ENCODE data around the gene AFMID.
A peak's percentile ranks its signal among the peaks of the same experiment; 100 is the strongest.
"Not testable (repeated sequence)": the region's sequence is repeated elsewhere in the genome, so short reads cannot be mapped to it uniquely, and the experiment has no call there.

The AFMID gene

DNA sequence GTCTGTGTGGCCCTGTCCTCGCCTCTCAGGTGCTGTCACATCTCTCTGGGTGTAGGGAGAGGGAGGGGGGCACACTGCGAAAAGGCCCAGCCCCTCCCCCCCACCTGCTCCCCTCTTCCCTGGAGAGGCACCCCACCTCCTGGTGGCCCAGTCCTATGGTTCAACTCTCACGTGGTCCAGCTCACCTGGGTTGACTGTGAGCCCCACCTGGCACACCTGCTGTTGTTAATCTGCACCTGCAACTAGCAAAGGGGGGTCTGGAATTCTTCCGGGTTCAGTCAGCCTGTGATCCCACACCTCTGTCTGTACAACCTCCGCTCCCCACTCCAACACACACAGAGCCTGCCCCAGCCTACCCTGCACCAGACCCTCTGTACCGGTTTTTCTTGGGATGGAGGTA is 20.7 kb upstream of the AFMID start:
- peaks cover 9% of the 10 kb centered on the region for H3K36me3 ChIP-seq (ENCODE audit: control insufficient read depth, insufficient read depth, low read length)
- no peaks in the 10 kb centered on the region for H3K27me3 ChIP-seq (ENCODE audit: control insufficient read depth, insufficient read depth, low read length)
- no peaks in the 10 kb centered on the region for H3K9me3 ChIP-seq (ENCODE audit: control insufficient read depth, low read length)
- no peak overlapping the region for H3K9ac ChIP-seq (ENCODE audit: low read length)
- H3K4me1 ChIP-seq (ENCODE audit: control insufficient read depth, insufficient read depth, low read length): peaks cover 32% of the 10 kb centered on the region
- H3K4me3 ChIP-seq (ENCODE audit: low read length): no peak overlapping the region

DNA sequence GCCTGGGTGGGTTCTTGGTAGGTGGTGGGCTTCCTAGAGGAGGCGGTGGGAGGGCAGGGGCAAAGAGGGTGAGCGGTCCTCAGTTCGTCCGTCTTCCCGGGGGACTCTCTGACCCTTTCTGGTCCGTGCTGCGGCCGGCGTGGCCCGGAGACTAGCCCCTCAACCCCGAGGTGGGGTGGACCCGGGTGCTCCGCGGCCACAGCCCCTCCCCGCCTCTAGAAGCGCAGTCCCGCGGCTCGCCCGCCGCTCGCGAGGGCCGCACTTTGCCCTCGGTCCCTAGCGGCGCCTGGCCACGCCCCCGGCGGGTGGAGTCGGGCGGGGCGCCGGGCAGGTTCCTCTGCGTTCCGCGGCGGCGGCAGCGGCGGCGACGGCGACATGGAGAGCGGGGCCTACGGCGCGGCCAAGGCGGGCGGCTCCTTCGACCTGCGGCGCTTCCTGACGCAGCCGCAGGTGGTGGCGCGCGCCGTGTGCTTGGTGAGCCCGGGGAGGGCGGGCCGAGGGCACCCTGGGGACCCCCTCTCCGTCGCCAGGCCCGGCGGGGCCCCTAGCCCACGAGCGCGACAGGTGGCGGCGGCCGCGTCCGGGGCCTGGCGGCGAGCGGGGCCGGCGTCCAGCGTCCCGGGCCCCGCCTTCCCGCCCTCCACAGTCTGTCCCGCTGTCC is 18.8 kb upstream of the AFMID start, which contains the start of gene SYNGR2:
TSS of gene SYNGR2 (plus strand) at position 340 of the 661 bp plus-strand sequence. CDS start at position 376, 36 bp downstream.
- peaks cover 51% of the 10 kb centered on the region for H3K4me1 ChIP-seq (ENCODE audit: control insufficient read depth, insufficient read depth, low read length)
- H3K36me3 ChIP-seq (ENCODE audit: control insufficient read depth, insufficient read depth, low read length): peaks cover 9% of the 10 kb centered on the region
- H3K9ac ChIP-seq (ENCODE audit: low read length): peak within 1 kb of the TSS; percentile 83
- no peaks in the 10 kb centered on the region for H3K9me3 ChIP-seq (ENCODE audit: control insufficient read depth, low read length)
- H3K27me3 ChIP-seq (ENCODE audit: control insufficient read depth, insufficient read depth, low read length): no peaks in the 10 kb centered on the region
- H3K4me3 ChIP-seq (ENCODE audit: low read length): peak within 1 kb of the TSS; percentile 69

DNA sequence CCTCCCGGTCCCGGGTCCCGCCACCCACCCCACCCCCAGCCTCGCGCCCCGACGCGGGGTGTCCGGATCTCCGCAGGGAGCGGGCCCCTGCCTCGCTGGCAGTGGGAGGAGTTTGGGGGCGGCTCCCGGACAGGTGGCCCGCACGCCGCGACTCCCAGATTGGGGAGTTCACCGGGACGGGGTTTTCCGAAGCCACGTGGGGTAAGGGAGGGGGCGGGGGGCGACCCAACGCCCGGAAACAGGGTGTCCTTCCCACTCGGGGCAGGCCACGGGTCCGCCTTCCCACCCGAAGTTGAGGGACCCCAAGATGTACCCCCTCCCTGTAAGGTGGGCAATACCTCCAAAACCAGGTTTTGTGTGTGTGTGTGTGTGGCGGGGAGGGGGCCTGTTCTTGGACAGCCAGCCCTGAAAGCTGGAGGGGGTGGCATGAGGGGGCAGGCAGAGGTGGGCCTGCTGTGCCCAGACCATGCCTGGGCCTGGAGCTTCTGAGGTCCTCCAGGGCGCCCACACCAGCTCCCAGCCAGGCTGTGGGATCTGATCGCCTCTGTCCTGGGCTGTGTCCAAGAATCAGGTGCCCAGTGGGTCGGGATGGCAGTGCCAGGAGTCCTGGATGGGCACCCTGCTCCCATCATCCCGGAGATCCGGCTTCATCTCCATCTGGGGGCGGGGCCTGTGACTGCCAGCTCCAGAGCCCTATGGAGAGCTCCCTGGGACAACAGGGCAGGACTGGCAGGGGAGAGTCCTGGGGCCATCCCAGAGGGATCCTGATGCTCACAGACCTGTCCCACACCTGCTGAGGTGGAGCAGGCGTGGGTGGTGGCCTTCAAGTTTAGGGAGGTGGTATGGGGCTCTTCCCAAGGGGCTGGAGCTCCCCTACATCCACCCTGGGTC is 18.0 kb upstream of the AFMID start:
- Histone ChIP-seq H3K27me3 (ENCODE audit: control insufficient read depth, insufficient read depth, low read length) (no peaks in the 10 kb centered on the region), H3K9ac (ENCODE audit: low read length) (peak overlapping the region; percentile 83)

DNA sequence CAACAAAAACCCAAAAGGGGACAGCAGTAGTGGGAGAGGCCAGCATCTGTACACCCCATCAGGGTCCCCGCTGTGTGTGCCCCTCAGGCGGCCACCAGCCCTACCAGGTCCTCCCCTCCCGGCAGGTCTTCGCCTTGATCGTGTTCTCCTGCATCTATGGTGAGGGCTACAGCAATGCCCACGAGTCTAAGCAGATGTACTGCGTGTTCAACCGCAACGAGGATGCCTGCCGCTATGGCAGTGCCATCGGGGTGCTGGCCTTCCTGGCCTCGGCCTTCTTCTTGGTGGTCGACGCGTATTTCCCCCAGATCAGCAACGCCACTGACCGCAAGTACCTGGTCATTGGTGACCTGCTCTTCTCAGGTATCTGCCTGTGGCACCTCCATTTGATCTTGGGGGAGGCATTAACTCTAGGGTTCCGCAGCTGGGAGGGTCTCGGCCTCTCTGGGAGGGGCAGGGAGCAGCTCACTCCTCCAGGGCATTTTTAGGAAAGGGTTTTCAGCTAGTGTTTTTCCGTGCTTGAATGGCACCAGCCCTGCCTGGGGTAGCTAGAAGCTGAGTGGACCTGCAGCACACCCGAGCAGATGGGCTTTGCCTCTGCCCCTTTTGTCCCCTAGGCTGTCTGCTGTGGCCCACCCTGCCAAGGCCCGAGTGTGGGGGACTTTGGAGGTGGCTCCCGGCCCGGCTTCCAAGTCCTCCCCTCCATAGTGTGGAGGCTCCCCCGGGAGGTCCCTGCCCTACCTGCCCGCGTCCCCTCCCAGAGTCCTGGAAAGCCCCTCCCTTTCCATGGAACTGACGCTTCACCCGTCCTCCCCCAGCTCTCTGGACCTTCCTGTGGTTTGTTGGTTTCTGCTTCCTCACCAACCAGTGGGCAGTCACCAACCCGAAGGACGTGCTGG is 16.2 kb upstream of the AFMID start:
- H3K4me1 ChIP-seq (ENCODE audit: control insufficient read depth, insufficient read depth, low read length): peaks cover 68% of the 10 kb centered on the region
- H3K4me3 ChIP-seq (ENCODE audit: low read length): no peak overlapping the region
- H3K9ac ChIP-seq (ENCODE audit: low read length): peak overlapping the region; percentile 55
- H3K27me3 ChIP-seq (ENCODE audit: control insufficient read depth, insufficient read depth, low read length): no peaks in the 10 kb centered on the region
- H3K9me3 ChIP-seq (ENCODE audit: control insufficient read depth, low read length): no peaks in the 10 kb centered on the region
- H3K36me3 ChIP-seq (ENCODE audit: control insufficient read depth, insufficient read depth, low read length): peaks cover 9% of the 10 kb centered on the region

More for the DNA sequence above, 18.0 kb upstream of the AFMID start:
- Histone ChIP-seq H3K9me3 (ENCODE audit: control insufficient read depth, low read length) (no peaks in the 10 kb centered on the region), H3K4me1 (ENCODE audit: control insufficient read depth, insufficient read depth, low read length) (peaks cover 57% of the 10 kb centered on the region), H3K4me3 (ENCODE audit: low read length) (peak overlapping the region; percentile 69), H3K36me3 (ENCODE audit: control insufficient read depth, insufficient read depth, low read length) (peaks cover 9% of the 10 kb centered on the region)

DNA sequence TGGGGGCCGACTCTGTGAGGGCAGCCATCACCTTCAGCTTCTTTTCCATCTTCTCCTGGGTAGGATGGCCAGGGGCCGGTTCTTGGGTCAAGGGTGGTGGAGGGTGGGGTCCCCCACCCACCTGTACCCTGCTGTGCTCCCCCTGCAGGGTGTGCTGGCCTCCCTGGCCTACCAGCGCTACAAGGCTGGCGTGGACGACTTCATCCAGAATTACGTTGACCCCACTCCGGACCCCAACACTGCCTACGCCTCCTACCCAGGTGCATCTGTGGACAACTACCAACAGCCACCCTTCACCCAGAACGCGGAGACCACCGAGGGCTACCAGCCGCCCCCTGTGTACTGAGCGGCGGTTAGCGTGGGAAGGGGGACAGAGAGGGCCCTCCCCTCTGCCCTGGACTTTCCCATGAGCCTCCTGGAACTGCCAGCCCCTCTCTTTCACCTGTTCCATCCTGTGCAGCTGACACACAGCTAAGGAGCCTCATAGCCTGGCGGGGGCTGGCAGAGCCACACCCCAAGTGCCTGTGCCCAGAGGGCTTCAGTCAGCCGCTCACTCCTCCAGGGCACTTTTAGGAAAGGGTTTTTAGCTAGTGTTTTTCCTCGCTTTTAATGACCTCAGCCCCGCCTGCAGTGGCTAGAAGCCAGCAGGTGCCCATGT is 15.4 kb upstream of the AFMID start:
- not testable (repeated sequence) for H3K9me3 ChIP-seq (ENCODE audit: control insufficient read depth, low read length); H3K27me3 ChIP-seq (ENCODE audit: control insufficient read depth, insufficient read depth, low read length); H3K36me3 ChIP-seq (ENCODE audit: control insufficient read depth, insufficient read depth, low read length); H3K4me3 ChIP-seq (ENCODE audit: low read length)
- Histone ChIP-seq H3K4me1 (ENCODE audit: control insufficient read depth, insufficient read depth, low read length) (peaks cover 76% of the 10 kb centered on the region), H3K9ac (ENCODE audit: low read length) (peak overlapping the region; percentile 55)

DNA sequence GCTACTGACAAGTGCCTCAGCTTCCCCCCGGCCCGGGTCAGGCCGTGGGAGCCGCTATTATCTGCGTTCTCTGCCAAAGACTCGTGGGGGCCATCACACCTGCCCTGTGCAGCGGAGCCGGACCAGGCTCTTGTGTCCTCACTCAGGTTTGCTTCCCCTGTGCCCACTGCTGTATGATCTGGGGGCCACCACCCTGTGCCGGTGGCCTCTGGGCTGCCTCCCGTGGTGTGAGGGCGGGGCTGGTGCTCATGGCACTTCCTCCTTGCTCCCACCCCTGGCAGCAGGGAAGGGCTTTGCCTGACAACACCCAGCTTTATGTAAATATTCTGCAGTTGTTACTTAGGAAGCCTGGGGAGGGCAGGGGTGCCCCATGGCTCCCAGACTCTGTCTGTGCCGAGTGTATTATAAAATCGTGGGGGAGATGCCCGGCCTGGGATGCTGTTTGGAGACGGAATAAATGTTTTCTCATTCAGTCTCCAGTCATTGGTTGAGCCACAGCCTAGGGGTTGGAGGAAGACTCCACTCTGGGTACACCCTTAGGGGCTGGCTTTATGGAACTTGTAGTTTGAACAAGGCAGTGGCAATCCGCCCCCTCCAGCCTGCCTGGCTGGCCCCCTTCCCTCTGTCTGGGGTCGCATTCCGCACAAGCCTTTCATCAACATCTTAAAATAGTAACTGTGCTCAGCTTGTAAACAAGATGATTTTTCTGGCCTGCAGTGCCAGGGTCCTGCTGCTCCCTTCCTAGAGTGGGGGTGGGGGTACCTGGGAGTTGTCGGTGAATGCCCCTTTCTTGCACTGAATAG is 14.7 kb upstream of the AFMID start:
- H3K36me3 ChIP-seq (ENCODE audit: control insufficient read depth, insufficient read depth, low read length): peaks cover 9% of the 10 kb centered on the region
- H3K9ac ChIP-seq (ENCODE audit: low read length): peak overlapping the region; percentile 52
- H3K4me1 ChIP-seq (ENCODE audit: control insufficient read depth, insufficient read depth, low read length): peaks cover 80% of the 10 kb centered on the region
- H3K4me3 ChIP-seq (ENCODE audit: low read length): peak overlapping the region; percentile 58
- no peaks in the 10 kb centered on the region for H3K27me3 ChIP-seq (ENCODE audit: control insufficient read depth, insufficient read depth, low read length)
- H3K9me3 ChIP-seq (ENCODE audit: control insufficient read depth, low read length): no peaks in the 10 kb centered on the region

DNA sequence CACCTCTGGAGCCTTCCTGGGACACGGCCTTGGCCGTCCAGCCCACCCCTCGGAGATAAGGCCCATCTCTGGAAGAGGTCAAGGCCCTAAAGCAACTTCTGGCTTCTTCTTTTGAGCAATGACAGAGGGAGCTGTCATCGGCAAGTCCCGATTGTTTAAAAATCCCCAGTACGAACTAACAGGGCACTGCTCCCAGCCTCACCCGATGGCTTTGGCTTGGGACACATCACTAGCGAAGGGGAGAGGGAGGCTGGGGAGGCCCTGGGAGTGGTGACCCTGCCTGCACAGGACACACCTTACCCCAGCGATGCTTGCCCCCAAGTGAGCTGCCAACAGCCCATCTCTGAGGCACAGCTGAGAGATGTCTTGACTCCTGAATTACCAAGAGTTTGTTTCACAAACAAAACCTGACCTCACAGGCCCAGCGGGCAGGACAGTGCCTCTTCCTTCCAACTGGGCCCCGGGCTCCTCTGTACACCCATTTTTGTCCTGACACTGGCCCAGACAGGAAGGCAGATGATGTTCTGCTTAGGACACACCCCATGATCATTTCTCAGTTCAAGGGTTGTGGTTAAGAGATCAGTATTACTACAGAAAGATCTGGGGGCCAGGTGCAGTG is 14.0 kb upstream of the AFMID start:
- Histone ChIP-seq H3K9ac (ENCODE audit: low read length) (peak overlapping the region; percentile 52), H3K4me1 (ENCODE audit: control insufficient read depth, insufficient read depth, low read length) (peaks cover 76% of the 10 kb centered on the region), H3K9me3 (ENCODE audit: control insufficient read depth, low read length) (no peaks in the 10 kb centered on the region), H3K36me3 (ENCODE audit: control insufficient read depth, insufficient read depth, low read length) (peaks cover 9% of the 10 kb centered on the region), H3K27me3 (ENCODE audit: control insufficient read depth, insufficient read depth, low read length) (no peaks in the 10 kb centered on the region), H3K4me3 (ENCODE audit: low read length) (peak overlapping the region; percentile 58)

DNA sequence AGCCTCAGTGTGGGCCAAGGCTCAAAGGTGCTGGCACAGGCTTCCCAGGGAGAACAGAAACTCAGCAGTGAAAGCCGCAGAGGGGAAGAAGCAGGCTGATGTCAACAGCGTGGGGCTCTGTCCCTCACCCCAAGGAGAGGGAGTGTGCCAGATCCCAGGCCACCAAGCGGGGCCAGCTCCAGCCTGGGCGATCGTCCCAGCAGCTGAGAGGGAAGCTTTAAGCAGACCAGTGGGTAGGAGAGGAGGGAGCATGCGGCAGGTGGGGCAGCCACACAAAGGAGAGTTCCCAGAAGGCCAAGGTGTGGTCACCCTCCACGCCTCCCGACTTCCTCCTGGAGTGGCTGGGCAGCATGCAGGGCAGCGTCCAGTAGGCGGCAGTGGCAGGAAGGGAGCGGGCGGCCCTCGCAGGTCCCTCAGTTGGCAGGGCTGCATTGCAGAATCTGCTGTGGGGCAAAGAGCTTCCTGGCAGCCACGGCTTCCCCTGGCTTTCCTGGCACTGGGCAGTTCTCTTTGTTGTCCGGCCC is 12.8 kb upstream of the AFMID start:
- peak overlapping the region; percentile 33 for H3K4me3 ChIP-seq (ENCODE audit: low read length)
- H3K4me1 ChIP-seq (ENCODE audit: control insufficient read depth, insufficient read depth, low read length): peaks cover 81% of the 10 kb centered on the region
- no peaks in the 10 kb centered on the region for H3K27me3 ChIP-seq (ENCODE audit: control insufficient read depth, insufficient read depth, low read length)
- peak overlapping the region; percentile 60 for H3K9ac ChIP-seq (ENCODE audit: low read length)
- no peaks in the 10 kb centered on the region for H3K9me3 ChIP-seq (ENCODE audit: control insufficient read depth, low read length)
- H3K36me3 ChIP-seq (ENCODE audit: control insufficient read depth, insufficient read depth, low read length): peaks cover 9% of the 10 kb centered on the region

DNA sequence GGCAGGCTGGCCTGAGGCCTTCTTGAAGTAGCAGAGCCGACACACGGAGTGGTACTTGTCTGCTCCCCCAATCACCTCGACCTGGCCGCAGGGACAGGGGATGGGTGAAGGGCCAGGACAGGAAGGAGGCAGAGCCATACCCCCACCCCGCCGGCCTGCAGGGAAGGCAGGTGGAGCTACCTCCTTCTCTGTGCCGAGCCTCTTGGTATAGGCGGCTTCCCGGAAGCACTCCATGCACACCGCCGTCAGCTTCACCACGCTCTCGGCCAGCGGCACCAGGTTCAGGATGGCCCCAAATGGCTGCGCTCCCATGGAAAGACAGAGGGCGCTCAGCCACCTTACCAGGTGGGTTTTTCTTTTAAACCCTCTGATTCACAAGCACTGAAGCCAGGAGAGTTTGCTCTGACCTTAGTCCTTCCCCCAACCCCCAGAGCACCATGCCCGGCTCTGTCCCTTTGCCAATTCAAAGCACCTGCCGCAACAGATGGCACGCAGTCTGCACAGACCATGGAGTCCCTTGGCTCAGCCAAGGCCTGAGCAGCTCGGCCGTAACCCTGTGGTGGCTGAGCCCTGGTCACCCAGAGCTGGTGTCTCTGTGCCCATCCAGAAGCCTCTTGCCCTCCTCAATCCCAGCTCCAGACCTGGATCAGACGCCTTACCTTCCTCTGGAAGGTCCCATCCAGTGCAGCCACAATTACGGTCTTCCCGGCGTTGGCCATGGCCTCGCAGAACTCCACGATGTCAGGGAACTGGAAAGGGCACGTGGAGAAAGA is 12.1 kb upstream of the AFMID start:
- H3K36me3 ChIP-seq (ENCODE audit: control insufficient read depth, insufficient read depth, low read length): peaks cover 9% of the 10 kb centered on the region
- peaks cover 81% of the 10 kb centered on the region for H3K4me1 ChIP-seq (ENCODE audit: control insufficient read depth, insufficient read depth, low read length)
- H3K4me3 ChIP-seq (ENCODE audit: low read length): peak overlapping the region; percentile 33
- H3K9ac ChIP-seq (ENCODE audit: low read length): peak overlapping the region; percentile 60
- no peaks in the 10 kb centered on the region for H3K27me3 ChIP-seq (ENCODE audit: control insufficient read depth, insufficient read depth, low read length)
- H3K9me3 ChIP-seq (ENCODE audit: control insufficient read depth, low read length): no peaks in the 10 kb centered on the region

DNA sequence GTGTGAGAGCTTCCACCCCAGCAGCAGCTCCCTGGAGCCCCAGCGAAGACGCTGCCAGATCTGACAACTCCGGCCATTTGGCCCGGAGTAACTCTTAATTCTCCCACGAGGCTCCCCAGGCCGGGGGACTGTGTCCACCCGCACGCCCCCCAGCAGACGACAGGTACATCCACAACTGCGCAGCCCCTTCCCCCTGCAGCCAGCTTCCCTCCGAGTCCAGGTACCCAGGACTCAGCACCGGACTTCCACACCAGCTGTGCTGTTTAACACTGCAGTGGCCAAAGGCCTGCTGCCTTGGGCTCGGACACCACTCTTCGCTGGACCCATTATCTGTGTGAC is 11.6 kb upstream of the AFMID start:
- no peaks in the 10 kb centered on the region for H3K9me3 ChIP-seq (ENCODE audit: control insufficient read depth, low read length)
- H3K9ac ChIP-seq (ENCODE audit: low read length): no peak overlapping the region
- H3K4me1 ChIP-seq (ENCODE audit: control insufficient read depth, insufficient read depth, low read length): peaks cover 80% of the 10 kb centered on the region
- no peaks in the 10 kb centered on the region for H3K27me3 ChIP-seq (ENCODE audit: control insufficient read depth, insufficient read depth, low read length)
- no peak overlapping the region for H3K4me3 ChIP-seq (ENCODE audit: low read length)
- H3K36me3 ChIP-seq (ENCODE audit: control insufficient read depth, insufficient read depth, low read length): peaks cover 8% of the 10 kb centered on the region
